ENCODE results near the gene SLCO2A1. TPM values are rescaled to one million over a fixed set of nuclear protein-coding genes. Genes with fewer than 3 reads are reported as not detected.

Gene SLCO2A1
- total RNA-seq, 1 experiment from 2014 or later, result not detected

- DNase-seq (ENCODE audit: low spot score), result no peak
- in situ Hi-C loops (cut with HindIII; ENCODE audit: low sequenced_read_pairs), result no loop called here
Measured at GRCh38 chr3:134064081-134064480, 34.4 kb upstream of the SLCO2A1 start.

GRCh38 chr3:134061401-134061800 lies 31.7 kb upstream of the SLCO2A1 start:
- DNase-seq (ENCODE audit: low spot score), result no peak

GRCh38 chr3:134060561-134061385 lies 31.0 kb upstream of the SLCO2A1 start:
- DNase-seq (ENCODE audit: low spot score), result no peak
- in situ Hi-C loops (cut with HindIII; ENCODE audit: low sequenced_read_pairs), result no loop called here

More at GRCh38 chr3:134061401-134061800, 31.7 kb upstream of the SLCO2A1 start:
- in situ Hi-C loops (cut with HindIII; ENCODE audit: low sequenced_read_pairs), result no loop called here

- in situ Hi-C loops (cut with HindIII; ENCODE audit: low sequenced_read_pairs), result no loop called here
- DNase-seq (ENCODE audit: low spot score), result no peak
Measured at GRCh38 chr3:134059671-134060560, 30.2 kb upstream of the SLCO2A1 start.

- no peak for DNase-seq (ENCODE audit: low spot score)
- in situ Hi-C loops (cut with HindIII; ENCODE audit: low sequenced_read_pairs), result no loop called here
Measured at GRCh38 chr3:134059035-134059601, 29.4 kb upstream of the SLCO2A1 start.

- no peak for DNase-seq (ENCODE audit: low spot score)
- in situ Hi-C loops (cut with HindIII; ENCODE audit: low sequenced_read_pairs), result no loop called here
Measured at GRCh38 chr3:134057654-134058110, 28.0 kb upstream of the SLCO2A1 start.

- in situ Hi-C loops (cut with HindIII; ENCODE audit: low sequenced_read_pairs), result no loop called here
- no peak for DNase-seq (ENCODE audit: low spot score)
Measured at GRCh38 chr3:134057006-134057653, 27.4 kb upstream of the SLCO2A1 start.

- in situ Hi-C loops (cut with HindIII; ENCODE audit: low sequenced_read_pairs), result no loop called here
- DNase-seq (ENCODE audit: low spot score), result no peak
Measured at GRCh38 chr3:134056464-134056891, 26.8 kb upstream of the SLCO2A1 start.

GRCh38 chr3:134055661-134056060 lies 25.9 kb upstream of the SLCO2A1 start:
- no peak for DNase-seq (ENCODE audit: low spot score)
- in situ Hi-C loops (cut with HindIII; ENCODE audit: low sequenced_read_pairs), result no loop called here

GRCh38 chr3:134054881-134055280 lies 25.2 kb upstream of the SLCO2A1 start:
- in situ Hi-C loops (cut with HindIII; ENCODE audit: low sequenced_read_pairs), result no loop called here
- no peak for DNase-seq (ENCODE audit: low spot score)

- in situ Hi-C loops (cut with HindIII; ENCODE audit: low sequenced_read_pairs), result no loop called here
- no peak for DNase-seq (ENCODE audit: low spot score)
Measured at GRCh38 chr3:134054231-134054630, 24.5 kb upstream of the SLCO2A1 start.

GRCh38 chr3:134052370-134052769 lies 22.6 kb upstream of the SLCO2A1 start:
- in situ Hi-C loops (cut with HindIII; ENCODE audit: low sequenced_read_pairs), result no loop called here
- DNase-seq (ENCODE audit: low spot score), result no peak

- DNase-seq (ENCODE audit: low spot score), result no peak
- in situ Hi-C loops (cut with HindIII; ENCODE audit: low sequenced_read_pairs), result no loop called here
Measured at GRCh38 chr3:134049676-134050075, 20.0 kb upstream of the SLCO2A1 start.

GRCh38 chr3:134048278-134048996 lies 18.7 kb upstream of the SLCO2A1 start:
- no peak for DNase-seq (ENCODE audit: low spot score)
- in situ Hi-C loops (cut with HindIII; ENCODE audit: low sequenced_read_pairs), result no loop called here

GRCh38 chr3:134044459-134044858 lies 14.7 kb upstream of the SLCO2A1 start:
- no peak for DNase-seq (ENCODE audit: low spot score)
- in situ Hi-C loops (cut with HindIII; ENCODE audit: low sequenced_read_pairs), result no loop called here

- in situ Hi-C loops (cut with HindIII; ENCODE audit: low sequenced_read_pairs), result no loop called here
- DNase-seq (ENCODE audit: low spot score), result no peak
Measured at GRCh38 chr3:134040066-134040465, 10.3 kb upstream of the SLCO2A1 start.

- no peak for DNase-seq (ENCODE audit: low spot score)
- in situ Hi-C loops (cut with HindIII; ENCODE audit: low sequenced_read_pairs), result no loop called here
Measured at GRCh38 chr3:134039161-134039862, 9.6 kb upstream of the SLCO2A1 start.

GRCh38 chr3:134038716-134039115 lies 9.0 kb upstream of the SLCO2A1 start:
- no peak for DNase-seq (ENCODE audit: low spot score)
- in situ Hi-C loops (cut with HindIII; ENCODE audit: low sequenced_read_pairs), result no loop called here

All from G401 (cell line).